HG03558 (cell line): ENCODE measurements around the gene HES6.

Experiments used
- ATAC-seq: cut with Tn5 transposase; IDR thresholded peaks from one replicate; pipeline ENCODE4 v1.9.1; 2021; ENCODE audit warnings: moderate number of reproducible peaks; ENCODE audit not compliant: unreplicated experiment; ENCODE audit errors: extremely low read depth

Gene HES6

DNA sequence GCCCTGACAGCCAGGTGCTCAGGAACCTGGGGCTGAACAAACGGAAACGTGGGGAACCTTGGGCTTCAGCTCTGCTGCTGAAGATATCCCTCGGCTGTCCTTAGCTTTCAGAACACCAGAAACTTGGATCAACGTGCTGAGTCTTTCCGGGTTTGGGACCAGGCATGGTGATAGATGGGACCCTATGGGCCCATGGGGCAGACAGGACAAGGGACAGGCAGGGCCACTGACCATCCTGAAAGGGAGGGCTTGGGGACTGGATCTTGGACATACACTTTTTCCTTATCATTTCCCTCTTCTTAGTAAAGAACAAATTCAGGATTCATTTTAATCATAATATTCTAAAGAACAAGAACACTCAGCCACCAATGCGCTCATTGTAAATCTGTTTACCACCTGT, 16.3 kb upstream of the HES6 start:
- no peak for ATAC-seq

DNA sequence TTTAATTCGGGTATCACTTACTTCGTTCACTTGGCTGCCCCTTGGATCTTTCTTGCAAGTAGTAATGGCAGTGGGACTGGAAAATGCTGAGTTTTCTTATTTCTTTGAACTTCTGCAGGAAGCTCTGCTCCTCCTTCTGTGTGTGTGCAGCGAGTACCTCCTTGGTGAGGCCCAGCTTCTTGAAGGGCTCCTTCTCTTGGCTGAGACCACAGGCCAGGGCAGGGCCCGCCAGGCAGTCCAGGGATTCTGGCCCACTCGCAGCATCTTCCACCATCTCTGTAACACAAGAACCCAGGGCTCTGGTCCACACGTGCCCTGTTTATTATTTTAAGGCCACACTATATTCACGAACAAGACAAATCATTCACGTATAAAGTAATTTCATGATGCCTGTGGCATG, 15.8 kb upstream of the HES6 start:
- no peak for ATAC-seq

DNA sequence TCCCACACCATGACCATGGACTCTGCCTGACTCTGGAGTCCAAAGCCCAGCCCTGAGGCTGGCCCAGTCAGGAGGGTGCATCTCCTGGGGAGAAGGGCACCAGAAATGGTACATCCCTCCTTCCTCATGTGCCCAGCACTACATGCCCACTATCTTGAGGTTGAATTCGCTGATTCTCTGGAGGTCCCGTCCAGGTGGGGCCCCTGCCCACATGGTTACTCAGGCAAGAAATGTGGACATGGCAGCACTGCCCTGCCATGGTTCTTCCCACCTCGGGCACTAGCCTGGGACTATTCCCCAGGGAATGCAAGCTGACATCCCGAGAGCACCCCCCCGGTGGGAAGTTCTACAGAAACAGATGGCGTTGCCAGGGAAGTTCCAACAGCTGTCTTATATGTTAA, 15.3 kb upstream of the HES6 start:
- no peak for ATAC-seq

DNA sequence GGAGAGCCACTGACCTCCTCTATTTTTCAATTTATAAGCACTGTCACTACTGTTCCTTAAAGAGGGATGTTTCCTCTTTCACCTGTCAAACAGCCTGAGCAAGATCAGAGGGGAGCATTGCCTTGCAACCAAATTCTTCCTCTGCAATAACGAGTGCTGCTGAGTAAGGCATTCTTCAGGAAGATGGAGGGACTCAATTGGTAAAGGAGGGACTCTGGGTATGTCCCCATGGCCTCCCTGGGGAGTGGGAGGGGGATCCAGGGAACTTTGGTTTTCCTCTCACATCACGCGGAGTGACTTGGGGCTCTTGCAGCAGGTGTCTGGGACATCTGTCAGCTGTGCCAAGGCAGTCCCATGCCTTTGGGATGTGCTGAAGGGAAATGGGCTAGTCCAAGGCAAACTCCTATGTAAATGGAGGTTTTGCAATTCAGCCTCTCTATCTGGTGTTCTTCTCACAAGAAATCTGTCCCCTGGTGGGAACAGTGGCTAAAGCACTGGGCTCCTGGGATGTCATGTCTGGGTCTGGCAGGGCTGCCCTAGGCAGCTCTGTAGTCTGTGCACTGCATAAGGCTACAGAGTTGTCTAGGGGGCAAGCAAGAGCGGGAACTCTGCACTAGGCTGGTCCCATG, 14.4 kb upstream of the HES6 start:
- ATAC-seq, result no peak

DNA sequence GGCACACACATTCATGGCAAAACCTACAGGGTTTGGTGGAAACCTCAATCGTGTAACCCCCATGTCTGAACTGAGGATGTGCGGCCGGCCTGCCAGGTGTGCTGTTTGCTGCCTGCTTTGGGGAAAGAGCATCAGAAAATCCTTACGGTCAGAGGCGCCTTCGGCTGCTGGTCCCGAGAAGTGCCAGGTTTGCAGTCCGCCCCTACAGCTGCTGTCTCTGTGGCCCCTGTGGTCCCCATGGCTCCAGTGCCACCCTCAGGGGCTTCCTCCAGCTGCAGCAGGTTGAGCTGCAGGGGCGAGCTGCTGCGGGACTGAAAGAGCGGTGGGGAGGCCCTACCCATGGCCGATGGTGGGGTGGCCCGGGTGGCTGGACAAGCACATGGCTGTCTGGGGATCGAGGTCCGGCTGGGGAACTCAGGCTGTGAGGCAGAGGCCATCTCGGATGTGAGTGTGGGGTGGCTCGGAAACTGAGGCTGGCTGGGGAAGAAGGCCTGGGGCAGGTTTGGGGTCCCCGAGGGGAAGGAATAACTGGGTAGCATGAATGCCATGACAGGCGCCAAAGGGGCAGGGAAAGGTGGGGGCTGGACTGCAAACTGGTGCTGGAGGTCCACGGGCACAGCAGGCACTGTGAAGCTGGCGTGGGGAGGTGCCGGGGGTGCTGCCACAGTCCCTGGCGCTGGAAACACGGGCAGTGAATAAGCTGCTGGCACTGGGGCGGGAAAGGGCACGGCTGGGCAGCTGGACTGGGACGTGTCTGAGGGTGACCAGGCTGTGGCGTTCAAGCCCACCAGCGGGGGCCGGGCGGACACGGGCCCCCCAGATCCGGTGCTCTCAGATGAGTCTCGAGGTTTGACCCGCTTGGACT, 13.2 kb upstream of the HES6 start:
- ATAC-seq, result no peak

DNA sequence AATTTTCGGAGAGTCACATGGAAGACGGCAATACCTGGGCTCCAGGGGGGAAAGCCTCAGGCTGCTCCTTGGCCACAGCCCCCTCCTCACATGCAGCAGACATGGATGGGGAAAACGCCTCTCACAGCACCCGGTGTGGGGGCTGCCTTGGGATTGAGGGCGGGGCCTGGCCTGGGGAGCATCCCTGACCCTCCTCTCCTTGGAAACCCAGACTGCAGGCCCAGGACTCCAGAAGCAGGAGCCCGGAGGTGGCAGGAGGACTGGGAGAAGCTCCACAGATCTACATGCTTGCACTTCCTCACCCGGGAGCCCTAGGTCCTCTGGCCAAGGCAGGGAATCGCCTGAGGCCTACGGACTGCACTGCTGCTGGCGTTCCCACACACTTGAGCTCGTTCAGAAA, 12.1 kb upstream of the HES6 start:
- ATAC-seq, result no peak

DNA sequence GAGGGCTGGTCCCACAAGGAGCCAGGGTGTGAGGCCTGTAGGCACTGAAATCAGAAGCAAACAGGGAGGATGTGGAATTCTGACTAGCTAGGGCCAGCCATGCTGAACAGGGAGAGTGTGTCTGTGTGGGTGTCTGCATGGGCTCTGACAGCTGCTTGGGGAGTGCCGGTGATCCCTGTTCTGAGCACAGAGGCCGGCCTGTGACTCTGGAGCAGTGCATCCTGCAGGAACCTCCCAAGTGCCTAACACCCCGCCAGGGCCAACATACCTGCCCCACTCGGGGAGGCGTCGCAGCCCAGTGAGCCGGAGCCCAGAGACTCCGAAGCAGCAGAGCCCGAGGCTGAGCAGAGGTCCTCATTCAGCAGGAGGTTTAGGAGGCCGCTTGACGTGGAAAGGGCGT, 11.5 kb upstream of the HES6 start:
- ATAC-seq, result no peak

DNA sequence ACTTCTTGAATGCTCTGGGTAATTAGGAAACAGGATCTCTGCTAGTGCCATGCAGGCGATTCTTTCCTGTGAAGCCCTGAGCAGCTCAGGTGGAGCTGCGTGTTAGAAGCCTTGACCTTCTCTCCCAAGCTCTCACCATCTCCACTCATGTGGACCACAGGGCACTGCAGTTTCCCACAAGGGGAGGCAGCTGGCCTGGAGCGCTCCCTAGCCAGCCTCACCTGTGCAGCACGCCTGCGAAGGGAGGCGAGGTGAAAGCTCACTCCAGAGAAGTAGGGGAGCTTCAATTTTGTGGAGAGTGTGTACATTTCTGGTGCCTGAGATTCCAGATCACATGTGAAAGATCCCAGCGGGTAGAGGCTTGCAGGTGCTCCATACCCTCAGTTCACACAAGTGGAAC, 11.1 kb upstream of the HES6 start:
- ATAC-seq, result no peak

DNA sequence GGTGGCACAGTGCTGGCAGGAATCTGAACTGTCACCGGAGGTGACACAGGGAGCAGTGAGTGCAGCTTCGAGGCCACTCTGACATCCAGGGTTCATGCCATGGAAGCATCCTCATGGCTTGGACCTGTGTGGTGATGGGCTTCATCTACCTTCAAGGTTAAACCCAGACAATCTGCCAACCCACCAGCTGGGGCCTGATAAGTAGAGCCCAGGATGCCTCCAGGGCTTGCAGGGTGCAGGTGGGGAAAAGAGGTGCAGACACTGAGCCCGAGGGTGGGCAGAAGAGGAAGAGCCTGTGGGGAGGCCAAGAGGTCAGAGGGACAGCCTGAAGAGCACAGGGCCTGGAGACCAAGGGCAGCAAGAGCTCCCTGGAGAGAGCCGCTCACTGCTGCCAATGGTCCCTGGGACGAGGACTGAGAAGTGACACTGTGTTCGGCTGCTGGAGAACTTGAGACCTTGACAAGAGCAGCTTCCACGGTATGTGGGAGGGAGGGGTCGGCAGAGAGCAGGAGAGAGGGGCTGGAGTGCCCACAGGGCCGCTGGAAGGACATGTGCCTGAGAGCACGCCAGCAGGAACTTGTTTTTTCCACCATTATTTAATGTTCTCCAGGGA, 8.1 kb upstream of the HES6 start:
- ATAC-seq, result no peak

DNA sequence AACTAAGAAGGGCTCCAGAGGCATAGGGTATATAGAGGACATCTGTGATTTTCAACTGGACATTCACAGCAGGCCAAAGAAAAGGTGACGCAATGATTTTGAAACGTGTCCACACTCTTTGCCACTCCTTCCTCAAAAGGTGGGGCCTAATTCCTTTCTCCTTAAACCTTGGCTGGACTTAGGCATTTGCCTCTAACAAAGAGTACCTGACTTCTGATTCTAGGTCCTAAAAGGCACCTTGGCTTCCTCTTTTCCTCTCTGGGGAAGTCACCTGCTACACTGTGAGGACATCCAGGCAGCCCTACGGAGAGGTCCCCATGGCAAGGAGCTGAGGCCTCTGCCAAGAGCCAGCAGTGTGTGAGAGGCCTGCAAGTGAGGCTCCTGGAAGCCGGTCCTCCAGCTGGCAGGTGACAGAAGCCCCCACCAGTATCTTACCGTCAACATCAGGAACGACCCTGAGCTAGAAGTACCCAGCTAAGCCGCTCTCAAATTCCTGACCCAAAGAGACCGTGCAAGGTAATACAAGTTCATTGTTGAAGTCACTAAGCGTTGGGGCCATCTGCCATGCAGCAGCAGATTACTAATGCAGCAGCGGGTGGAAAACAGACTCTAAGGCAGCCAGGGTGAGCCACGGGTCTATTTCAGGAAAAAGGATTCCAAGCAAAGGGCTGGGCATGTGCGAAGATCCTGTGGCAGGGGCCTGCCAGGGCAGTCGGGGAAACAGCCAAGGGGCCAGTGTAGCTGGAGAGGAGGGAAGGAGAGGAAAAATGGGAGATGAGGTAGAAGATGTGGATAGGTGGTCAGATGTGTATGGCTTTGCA, 7.4 kb upstream of the HES6 start:
- no peak for ATAC-seq

DNA sequence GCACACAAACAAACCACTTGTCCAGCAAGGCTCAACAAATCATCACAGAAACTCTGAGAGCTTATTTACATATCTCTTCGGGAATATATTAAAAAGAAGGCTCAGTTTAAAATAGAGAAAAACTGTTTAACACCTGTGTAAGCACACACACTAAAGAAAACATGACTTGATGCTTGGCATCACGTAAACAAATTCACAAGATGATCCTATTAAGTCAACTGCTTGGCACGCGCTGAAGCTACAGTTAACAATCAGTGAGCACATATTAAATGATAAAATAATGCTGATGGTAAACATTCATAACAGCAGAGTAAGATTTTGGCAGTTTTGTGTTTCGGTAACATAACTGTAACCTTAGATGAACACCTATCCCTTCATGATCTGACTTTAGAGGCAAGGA, 4.3 kb upstream of the HES6 start:
- ATAC-seq, result no peak

DNA sequence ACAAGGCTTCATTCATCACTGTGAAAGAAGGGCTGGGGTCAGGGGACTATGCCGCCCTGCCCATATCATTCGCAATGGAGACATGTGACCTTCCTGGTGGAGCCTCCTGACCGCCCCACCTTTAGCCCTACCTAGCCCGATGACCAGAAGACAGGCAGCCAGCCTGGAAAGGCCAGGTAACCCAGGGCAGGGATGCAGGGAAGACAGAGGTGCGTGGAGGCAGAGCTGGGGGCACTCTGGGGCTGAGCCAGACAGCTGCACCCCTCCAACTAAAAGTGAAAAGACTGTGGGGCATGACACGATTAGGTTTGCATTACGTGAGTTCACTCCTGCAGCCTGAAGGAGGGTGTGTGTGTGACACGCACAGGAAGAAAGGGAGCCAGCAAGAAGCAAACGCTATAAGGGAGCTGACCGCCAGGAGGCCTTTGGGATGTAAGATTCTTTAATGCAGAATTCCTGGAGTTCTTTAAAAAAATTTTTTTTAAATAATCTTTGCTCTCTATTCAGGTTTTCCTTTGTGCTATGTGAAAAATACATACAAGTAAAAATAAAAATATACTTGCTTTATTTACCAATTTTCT, 3.7 kb upstream of the HES6 start:
- no peak for ATAC-seq

DNA sequence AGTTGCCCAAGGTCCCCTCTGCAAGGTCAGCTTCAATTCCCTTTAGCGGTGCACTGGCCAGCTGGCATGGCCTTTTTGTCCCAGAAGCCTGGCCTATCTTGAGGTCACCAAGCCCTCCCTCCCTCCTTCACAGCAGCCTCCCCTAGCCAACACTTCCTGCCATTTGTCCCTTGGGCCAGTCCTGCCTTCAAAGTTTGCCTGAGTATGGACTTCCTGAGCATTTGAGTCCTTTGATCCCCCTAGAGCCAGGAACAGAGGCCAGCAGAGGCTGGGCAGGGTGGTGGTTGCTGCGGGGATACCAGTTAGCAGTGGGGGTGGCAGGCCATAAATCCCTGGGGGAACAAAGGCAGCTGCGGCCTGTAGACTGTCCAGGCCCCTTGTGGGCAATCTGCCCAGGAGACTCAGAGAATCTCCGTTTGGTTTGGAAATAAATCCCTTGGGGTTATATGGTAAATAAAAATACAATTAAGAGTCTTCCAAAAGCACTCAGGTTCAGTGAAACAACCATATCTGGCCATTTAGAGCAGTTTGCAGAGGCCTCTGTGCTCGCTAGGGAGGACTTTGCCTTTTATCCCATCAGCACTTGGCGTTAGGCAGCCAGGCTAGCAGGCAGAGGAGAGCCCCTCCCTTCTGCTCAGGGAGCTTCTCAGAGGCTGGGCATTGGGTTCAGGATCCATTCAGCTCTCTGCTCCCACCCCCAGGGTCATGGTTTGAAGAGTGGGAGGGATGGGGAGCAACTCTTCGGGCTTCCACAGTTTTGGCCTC, 3.1 kb upstream of the HES6 start:
- ATAC-seq, result no peak

DNA sequence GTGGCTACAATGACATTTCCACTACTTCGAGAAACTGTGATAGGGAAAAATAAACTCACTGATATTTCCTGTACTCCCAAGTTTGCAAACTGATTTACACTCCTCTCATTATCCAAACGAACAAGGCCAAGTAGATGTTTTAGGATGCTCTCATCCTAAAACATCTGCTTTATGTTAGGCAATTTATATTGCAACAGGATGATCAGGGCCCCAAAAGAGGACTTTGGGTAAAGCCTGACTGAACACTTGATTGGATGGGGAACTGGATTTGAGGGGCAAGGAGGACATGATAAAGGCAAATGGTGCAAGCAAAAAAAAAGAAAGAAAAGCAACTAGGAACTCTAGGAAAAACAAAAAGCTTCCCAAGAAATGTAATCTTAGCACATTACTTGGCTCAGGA, 2.1 kb upstream of the HES6 start:
- ATAC-seq, result no peak

DNA sequence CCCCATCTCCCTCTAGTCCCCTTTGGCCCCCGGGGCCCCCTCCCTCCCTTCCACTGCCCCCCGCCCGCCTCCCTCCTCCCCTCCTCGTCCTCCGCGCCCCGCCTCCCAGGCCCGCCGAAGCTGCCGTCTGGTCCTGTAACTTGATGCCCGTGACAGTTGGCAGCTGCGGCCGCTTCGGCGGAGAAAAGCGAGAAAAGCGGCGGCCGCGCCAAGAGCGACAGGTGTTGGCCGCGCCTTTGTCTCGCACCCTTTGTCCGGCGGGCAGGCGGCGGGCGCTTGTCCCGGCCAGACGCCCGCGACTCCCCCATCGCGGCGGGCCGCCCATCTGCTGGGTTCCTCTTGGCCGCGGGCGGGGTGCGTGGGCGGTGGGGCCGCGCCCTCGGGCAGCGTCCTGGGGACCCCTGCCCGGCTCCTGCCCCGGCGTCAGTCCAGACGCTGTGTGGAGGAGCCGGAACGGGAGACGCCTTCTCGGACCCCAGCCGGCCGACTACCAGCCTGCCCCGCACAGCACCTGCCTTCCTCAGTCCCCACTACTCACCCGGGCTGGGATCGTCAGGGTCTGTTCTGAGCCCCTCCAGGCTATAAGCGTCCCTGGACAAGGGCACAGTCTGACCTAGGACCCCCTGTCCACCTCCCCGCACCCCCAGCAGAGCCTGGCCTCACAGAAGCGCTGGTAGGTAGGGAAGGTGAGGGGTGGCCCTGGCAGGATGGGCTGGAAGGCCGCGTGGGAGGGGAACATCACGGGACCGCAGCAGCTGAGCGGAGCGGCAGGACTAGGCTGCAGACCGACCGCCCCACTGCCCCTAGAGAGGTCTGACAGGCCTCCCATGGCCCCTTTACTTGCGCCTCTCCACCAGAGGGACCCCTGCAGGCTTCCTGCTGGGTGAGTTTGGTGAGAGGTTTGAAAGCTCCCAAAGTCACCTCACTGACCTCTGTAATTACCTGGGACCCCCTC, 1.2 kb upstream of the HES6 start:
- no peak for ATAC-seq

DNA sequence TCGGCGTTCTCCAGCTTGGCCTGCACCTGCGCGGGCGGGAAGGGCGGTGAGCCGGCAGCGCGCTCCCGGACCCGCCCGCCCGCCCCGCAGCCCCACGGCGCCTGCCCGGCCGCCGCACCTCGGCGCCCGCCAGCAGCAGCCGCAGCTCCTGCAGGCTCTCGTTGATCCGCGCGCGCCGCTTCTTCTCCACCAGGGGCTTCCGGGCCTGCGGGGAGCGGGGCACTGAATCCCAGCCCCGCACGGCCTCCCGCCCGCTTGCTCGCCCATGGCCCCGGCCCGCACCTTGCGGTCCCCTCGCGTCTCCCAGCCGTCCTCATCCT, 335 bp downstream of the HES6 start:
- ATAC-seq, result peak; percentile 7

DNA sequence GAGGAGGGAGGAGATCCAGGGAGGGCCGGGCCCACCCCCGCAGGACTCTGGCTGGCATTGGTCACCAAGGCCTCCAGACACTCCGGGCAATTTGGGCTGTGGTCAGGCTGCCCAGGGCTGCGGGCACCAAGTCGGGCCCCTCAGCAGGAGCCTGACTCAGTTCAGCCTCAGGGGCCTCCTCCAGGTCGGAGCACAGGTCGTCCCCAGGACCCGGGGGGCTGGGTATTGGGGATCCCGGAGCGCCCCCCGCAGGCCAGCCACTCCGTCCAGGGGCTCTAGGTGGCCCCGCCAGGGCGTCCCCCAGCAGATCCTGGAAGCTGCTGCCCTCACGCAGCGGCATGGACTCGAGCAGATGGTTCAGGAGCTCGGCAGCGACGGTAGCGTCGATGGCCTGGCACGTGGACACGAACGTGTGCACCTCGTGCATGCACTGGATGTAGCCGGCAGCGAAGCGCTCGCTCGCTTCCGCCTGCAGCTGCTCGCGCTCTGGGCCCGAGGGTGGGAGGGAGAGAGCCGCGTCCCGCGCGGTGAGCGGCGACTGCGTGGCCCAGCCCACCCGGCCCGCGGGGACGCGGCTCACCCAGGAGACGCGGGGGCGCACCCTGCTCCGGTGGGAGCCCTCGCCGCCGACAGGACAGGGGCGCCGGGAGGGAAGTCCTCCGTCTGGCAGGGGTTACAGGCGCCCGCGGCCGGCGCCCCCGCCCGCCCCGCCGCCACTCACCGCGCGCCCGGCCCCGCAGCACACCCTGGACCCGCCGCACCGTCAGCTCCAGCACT, 884 bp downstream of the HES6 start:
- peak; percentile 7 for ATAC-seq

DNA sequence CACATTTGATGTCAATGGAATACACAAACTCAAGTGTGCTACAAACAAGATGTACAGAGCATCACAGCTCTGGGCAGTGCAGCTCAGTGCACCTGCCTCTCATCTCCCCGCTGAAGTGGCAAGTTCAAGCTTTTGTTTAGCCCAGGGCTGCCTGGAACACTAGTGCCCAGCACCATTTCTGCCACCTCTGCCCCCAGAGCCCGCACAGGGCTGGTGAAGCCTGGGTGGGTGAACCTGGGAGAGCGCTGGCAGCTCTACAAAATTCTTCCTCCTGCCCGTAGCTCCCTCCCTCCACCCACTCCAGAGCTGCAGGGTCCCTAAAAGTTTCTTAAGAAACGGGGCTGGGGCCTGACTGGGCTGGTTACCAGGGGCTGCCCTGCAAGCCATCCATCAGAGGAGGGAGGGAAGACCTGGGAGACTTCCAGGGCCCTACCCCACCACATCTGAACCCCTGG, 1.5 kb downstream of the HES6 start:
- no peak for ATAC-seq
